Left lobe of liver (tissue), 2 donors: Measurements from ENCODE around the gene ATP2B2. TPM values are rescaled to one million over a fixed set of nuclear protein-coding genes. Genes with fewer than 3 reads are reported as not detected.

ENCODE experiments used
- ATAC-seq: fragments of 200-7000 bp; cut with Tn5 transposase; one replicate; pipeline ENCODE4 v1.9.1; 2020; ENCODE audit warnings: mild to moderate bottlenecking, moderate library complexity
- DNase-seq: peaks from one replicate; pipeline ENCODE4 v3.0.0-alpha.2; 2020; ENCODE audit warnings: low spot score
- total RNA-seq: library from RNA; stranded (reverse); gene quantifications from one replicate; pipeline ENCODE4 v1.2.1, GENCODE V29; 2021
- donor health status: DM: no; HTN: no; CAD: no; lungs with moderate emphysema.
- donor health status: DM: no; HTN: yes; CAD: no.

The ATP2B2 gene
- total RNA-seq, 1 donor from 2014 or later: 37.9 TPM

GRCh38 chr3:10336761-10337160 lies 168.6 kb downstream of the ATP2B2 start:
- DNase-seq: no peak
- ATAC-seq: no peak

DNA sequence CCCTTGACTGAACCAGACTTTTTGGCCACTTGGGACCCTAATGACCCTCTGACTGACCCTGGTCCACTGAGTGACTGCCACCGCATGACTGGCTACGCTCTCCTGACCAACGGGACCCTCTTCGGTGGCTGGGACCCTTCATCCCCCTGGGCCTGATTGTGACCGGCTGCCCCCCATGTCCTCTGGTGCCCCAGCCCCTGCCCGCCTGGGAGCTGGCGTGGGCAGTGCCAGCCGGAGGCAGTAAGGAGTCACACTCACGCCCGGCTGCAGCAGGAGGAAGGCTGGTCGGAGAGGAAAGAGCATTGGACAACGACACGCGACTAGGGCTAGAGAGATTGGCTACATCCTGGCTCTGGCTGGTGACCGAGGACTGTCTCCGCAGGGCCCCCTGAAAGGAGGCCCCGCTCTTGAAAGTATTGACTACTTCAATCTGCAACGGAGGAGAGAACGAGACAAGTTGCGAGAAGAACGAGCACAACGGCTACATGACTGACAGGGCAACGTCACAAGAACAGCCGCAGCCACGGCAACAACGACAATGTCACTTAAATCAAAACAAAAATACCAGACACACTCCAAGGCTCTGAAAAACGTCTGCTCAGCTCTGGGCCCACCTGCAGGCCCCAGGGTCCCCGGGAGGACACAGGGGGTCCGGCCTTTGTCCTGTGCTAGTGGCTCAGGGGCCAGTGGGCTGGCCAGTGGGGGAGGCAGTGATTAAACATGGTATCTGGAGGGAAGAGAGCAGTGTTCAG lies 169.3 kb downstream of the ATP2B2 start:
- DNase-seq (no peak), ATAC-seq (no peak)

- DNase-seq (no peak), ATAC-seq (no peak)
Observed at GRCh38 chr3:10335190-10335738, 170.1 kb downstream of the ATP2B2 start.

DNA sequence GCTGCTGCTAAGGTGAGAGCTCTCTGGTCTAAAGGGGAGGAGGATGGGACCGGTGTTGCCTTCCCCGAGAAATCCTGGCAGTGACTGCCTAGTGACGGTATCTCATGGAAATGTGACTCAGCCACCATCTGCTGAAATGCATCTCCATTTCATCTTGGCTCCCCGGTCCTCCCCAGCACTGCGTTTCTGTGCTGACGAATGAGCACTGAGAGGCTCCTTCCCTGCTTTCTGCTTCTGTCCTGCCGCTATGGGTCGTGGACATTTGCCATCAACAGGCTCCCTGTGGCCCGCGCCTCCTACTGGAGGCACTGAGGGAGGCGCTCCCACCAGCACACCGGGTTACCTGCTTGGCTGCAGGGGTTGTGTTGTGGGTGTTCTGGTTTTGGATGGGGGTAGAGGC lies 170.9 kb downstream of the ATP2B2 start:
- ATAC-seq (no peak), DNase-seq (no peak)

GRCh38 chr3:10334042-10334441 lies 171.3 kb downstream of the ATP2B2 start:
- no peak for DNase-seq
- ATAC-seq: no peak

DNA sequence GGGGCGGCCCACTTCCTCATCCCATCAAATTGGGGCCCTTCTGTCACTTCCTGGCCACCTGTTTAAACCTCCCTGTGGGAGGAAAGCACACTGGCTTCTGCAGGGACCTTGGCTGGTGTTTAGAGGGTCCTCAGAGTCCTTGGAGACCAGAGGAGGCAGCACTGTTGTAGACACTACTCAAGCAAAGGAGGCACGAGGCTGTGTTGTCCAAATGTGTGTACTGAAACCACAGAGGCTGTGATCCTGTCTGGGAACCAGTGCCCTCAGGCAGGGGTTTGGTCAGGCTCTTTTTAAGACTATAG lies 172.1 kb downstream of the ATP2B2 start:
- ATAC-seq (no peak), DNase-seq (no peak)

DNA sequence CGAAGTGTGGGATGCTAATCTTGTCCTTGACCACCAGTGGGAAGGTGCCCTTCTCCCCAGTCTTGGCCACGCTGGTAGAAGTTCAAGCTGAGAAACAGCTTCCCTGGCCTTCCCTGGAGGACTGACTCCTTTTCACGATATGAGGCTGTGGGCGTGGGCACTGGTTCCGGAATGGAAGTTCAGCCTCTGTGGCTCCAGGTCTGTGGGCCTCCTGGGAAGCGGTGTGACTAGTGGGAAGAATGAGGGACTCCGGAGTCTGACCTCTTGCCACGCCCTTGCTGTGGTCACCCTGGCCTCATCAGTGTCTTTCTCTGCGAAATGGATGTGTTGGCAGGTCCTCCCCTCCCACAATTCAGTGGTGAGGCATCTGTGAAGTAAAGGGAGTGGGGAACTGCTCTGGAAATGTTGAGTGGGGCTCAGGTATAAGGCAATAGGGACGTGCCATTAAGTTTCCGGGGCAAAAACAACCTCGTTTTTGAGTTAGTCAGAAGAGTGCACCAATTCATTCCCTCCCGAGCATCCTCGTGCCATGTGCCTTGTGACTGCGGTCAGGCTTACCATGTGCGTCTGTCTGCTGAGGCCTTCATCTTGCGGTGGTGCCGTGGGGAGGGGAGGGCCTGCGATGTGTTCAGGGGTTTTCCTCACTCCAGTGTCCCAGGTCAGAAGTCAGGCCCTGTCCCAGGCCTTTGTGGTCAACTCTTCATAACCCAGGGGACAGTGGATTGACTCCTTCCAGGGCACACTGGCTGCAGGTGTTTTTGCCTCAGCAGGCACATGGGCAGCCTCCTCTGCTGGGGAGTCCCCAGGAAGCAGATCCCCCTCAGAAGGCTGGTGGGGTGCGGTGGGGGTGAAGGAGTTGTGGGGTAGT lies 172.7 kb downstream of the ATP2B2 start:
- ATAC-seq (no peak), DNase-seq (no peak)

DNA sequence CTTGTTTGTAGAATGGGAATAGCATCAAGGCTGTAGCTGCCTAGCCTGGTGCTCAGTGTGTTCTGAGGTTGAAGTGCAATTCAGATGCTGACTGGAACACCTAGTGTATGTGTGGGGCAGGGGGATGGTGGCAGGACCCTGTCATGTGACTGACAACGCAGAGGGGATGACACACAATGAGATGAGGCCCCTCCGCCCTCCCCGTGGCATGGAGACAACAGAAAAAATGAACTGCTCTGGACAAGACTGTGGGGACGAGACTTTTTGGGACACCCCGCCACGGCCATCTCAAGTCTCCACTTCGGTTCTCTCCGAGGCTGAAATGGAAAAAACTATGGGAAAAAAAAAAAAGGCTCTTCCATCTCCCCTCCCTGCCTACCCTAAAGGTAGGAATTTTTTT lies 174.1 kb downstream of the ATP2B2 start:
- no peak for ATAC-seq
- no peak for DNase-seq

GRCh38 chr3:10330319-10330718 lies 175.1 kb downstream of the ATP2B2 start:
- DNase-seq (no peak), ATAC-seq (no peak)

DNA sequence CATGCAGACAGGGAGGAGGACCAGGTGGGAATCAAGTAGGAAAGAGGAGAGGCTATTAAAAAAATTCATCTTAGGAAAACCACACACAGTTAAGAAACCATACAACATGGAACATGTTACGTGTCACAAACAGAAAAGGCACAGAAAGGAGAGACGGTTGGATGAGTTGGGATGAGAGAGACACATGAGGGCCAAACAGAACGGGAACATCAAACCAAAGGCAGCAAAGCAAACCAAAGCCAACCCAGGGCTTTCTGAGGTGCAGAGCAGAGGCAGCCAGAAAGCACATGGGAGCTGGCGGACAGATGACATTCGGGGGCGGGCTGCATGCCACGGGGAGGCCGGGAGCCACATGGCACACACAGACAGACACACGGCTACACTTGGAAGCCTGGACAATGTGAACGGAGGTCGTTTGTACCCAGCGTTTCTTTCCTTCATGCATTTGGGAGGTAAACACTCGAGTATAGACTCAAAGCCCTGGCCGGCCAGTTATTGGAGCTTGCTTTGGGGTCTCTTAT lies 175.8 kb downstream of the ATP2B2 start:
- no peak for DNase-seq
- ATAC-seq: no peak

GRCh38 chr3:10328460-10329071 lies 176.8 kb downstream of the ATP2B2 start:
- DNase-seq: no peak
- ATAC-seq: no peak

GRCh38 chr3:10327592-10327991 lies 177.8 kb downstream of the ATP2B2 start:
- no peak for DNase-seq
- ATAC-seq: no peak

DNA sequence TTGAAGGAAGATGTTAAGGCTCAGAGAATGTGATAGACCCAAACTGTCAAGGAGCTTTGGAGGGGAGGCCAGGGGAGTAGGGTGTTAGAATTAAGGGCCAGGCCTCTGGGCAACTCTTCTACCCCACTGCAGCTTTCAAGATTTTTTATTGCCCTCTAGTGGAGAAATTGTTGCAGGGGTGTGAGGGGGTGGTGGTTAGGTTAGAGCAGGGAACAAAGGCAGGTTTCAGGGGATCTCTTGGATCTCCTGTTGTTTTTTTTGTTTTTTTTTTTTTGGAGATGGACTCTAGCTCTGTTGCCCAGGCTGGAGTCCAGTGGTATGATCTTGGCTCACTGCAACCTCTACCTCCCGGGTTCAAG lies 183.1 kb downstream of the ATP2B2 start:
- no peak for DNase-seq
- peak; percentile 47 for ATAC-seq

GRCh38 chr3:10321630-10322351 lies 183.6 kb downstream of the ATP2B2 start:
- ATAC-seq (no peak), DNase-seq (no peak)

DNA sequence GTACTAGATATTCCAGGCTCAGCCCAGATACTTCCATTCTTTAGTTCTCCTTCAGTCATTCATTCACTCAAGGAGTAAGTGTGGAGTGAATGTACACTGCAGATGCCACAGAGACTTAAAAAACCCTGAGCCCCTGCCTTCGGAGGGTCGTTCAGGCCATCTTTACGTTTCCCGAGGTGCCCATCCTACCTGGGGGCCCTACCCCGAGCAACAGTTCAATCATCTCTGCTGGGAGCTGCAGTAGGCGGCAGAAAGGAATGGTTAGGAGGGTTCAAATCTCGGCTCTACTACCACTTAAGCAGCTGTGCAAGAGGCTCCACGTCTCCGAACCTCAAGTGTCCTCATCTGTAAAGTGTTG lies 185.1 kb downstream of the ATP2B2 start:
- DNase-seq (no peak), ATAC-seq (peak; percentile 3)

DNA sequence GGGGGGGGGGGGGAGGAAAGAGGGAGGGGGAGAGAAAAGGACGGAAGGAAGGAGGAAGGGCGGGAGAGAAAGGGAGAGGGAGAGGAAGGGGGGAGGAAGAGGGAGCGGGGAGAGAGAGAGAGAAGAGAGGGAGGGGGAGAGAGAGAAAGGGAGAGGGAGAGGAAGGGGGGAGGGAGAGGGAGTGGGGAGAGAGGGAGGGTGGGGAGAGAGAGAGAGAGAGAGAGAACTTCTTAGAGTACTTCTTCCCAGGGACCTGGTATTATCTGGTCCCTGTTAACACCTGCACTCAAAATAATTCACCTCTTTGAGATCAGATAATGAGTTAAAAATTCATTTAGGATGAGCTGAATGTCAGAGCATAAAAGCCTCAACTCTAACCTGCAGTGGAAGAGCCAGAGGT lies 185.6 kb downstream of the ATP2B2 start:
- ATAC-seq (no peak), DNase-seq (no peak)

GRCh38 chr3:10319251-10319650 lies 186.1 kb downstream of the ATP2B2 start:
- no peak for ATAC-seq
- no peak for DNase-seq

DNA sequence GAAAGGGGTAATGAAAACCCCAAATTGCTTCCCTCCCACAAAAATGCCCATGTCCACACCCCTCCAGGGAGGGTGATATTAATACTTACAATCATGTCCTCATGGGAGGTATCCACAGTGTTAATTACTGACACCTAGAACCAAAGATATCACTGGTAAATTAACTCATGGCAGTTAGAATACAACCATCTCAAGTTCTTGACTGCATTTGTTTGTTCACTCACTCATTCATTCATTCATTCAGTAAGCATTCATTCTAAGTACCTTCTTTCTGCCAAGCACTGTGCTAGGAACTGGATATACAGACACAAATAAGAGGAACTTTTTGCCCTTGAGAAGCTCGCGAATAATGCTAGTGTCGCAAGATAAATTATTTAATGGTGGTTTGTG lies 187.4 kb downstream of the ATP2B2 start:
- no peak for ATAC-seq
- no peak for DNase-seq

GRCh38 chr3:10317311-10317960 lies 187.9 kb downstream of the ATP2B2 start:
- peak; percentile 41 for ATAC-seq
- peak; percentile 58 for DNase-seq

- DNase-seq: no peak
- ATAC-seq: no peak
Observed at GRCh38 chr3:10315771-10316344, 189.5 kb downstream of the ATP2B2 start.
